WTC11 (cell line): Measurements from ENCODE around the gene AJM1.

Experiments used
- CREB1 ChIP-seq: sonication (generic); formaldehyde crosslinking; IDR thresholded peaks from 2 replicates; pipeline ENCODE4 v1.8.0; 2023; ENCODE audit warnings: mild to moderate bottlenecking, missing genetic modification reagents
- CTCF ChIP-seq: fragments of 200-600 bp; IDR thresholded peaks from 2 replicates; pipeline ENCODE4 v1.8.0; 2022; ENCODE audit warnings: antibody characterized with exemption

GRCh38 chr9:136867917-136868316 is 25.6 kb downstream of the AJM1 start:
- no peak for TF ChIP-seq CTCF
- no peak for TF ChIP-seq CREB1 (CRISPR knock-in tag)
